SH-SY5Y (cell line): ENCODE data around the gene MINAR1.

Experiments
- GATA2 ChIP-seq: IDR thresholded peaks from 2 replicates; pipeline ENCODE4 v1.6.1; 2011; ENCODE audit warnings: mild to moderate bottlenecking, low read depth, low read length
- GATA3 ChIP-seq: IDR thresholded peaks from 2 replicates; pipeline ENCODE4 v1.6.1; 2011; ENCODE audit warnings: low read depth, mild to moderate bottlenecking, low read length, moderate library complexity

DNA sequence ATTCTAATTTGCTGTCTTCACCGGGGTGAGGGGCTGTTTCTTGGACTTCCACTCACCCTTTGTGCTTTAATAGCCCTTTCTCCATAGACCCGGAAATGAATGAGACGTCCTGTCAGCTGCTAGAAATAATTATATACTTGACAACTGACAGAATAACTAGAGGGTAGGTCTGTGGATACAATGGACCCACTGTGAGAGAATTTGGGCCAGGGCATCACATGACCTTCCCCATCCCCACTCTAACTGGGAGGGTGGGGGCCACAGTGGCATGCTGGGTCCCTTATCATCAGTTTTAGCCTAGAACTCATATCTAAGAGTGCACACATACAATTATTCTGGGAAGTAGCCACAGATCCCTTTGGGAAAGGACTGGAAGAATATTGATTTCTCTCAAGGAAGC is 25.9 kb upstream of the MINAR1 start:
- no peak for TF ChIP-seq GATA3
- no peak for TF ChIP-seq GATA2
